Liver (tissue), 9 donors: ENCODE measurements around the gene HERC6. TPM values are rescaled to one million over a fixed set of nuclear protein-coding genes. Genes with fewer than 3 reads are reported as not detected.

ENCODE experiments used
- DNase-seq: peaks from one replicate; pipeline ENCODE4 v3.0.0-alpha.2; 2017; ENCODE audit warnings: low spot score
- H3K27ac ChIP-seq, 2 donors: one replicate each; pipeline ENCODE4 v1.7.0; 2013; ENCODE audit warnings: inconsistent platforms in 2 of 2, low read length in 2 of 2, control low read depth in 1 of 2, low read depth in 1 of 2, mild to moderate bottlenecking in 1 of 2
- H3K27me3 ChIP-seq, 4 donors: one replicate each; pipeline versions ENCODE4 v1.6.1 to v1.7.0; 2013; ENCODE audit warnings: low read length in 3 of 4, inconsistent platforms in 1 of 4, mild to moderate bottlenecking in 1 of 4, moderate library complexity in 1 of 4; ENCODE audit not compliant: control insufficient read depth in 4 of 4, insufficient read depth in 4 of 4
- H3K36me3 ChIP-seq, 4 donors: one replicate each; pipeline versions ENCODE4 v1.6.1 to v1.7.0; 2013; ENCODE audit warnings: low read length in 3 of 4, mild to moderate bottlenecking in 3 of 4, low read depth in 1 of 4, moderate library complexity in 1 of 4; ENCODE audit not compliant: control insufficient read depth in 4 of 4, insufficient read depth in 3 of 4
- H3K4me1 ChIP-seq, 4 donors: one replicate each; pipeline versions ENCODE4 v1.6.1 to v1.7.0; 2013; ENCODE audit warnings: low read length in 3 of 4, mild to moderate bottlenecking in 3 of 4, moderate library complexity in 1 of 4; ENCODE audit not compliant: control insufficient read depth in 4 of 4, insufficient read depth in 4 of 4
- H3K4me3 ChIP-seq, 3 donors: one replicate each; pipeline versions ENCODE4 v1.6.1 to v1.7.0; 2013; ENCODE audit warnings: low read length in 3 of 3, control low read depth in 1 of 3, low read depth in 1 of 3, mild to moderate bottlenecking in 1 of 3
- H3K9ac ChIP-seq, 2 donors: one replicate each; pipeline ENCODE4 v1.7.0; 2013; ENCODE audit warnings: low read length in 2 of 2, mild to moderate bottlenecking in 2 of 2, moderate library complexity in 2 of 2, control low read depth in 1 of 2, low read depth in 1 of 2
- H3K9me3 ChIP-seq, 4 donors: one replicate each; pipeline versions ENCODE4 v1.6.1 to v1.7.0; 2013; ENCODE audit warnings: low read length in 3 of 4; ENCODE audit not compliant: control insufficient read depth in 4 of 4
- ATF3 ChIP-seq: IDR thresholded peaks from 2 replicates; pipeline ENCODE4 v1.6.1; 2016; ENCODE audit warnings: antibody characterized with exemption
- FOXA1 ChIP-seq: IDR thresholded peaks from 2 replicates; pipeline ENCODE4 v1.6.1; 2016; ENCODE audit warnings: antibody characterized with exemption
- FOXA2 ChIP-seq: IDR thresholded peaks from 2 replicates; pipeline ENCODE4 v1.6.1; 2016; ENCODE audit warnings: antibody characterized with exemption
- GABPA ChIP-seq, 2 donors: IDR thresholded peaks in 1 of 2; conservative IDR thresholded peaks in 1 of 2; 2 replicates each; pipeline ENCODE4 v1.6.1; 2016; ENCODE audit warnings: antibody characterized with exemption in 2 of 2, mild to moderate bottlenecking in 1 of 2, moderate library complexity in 1 of 2
- HNF4G ChIP-seq: IDR thresholded peaks from 2 replicates; pipeline ENCODE4 v1.6.1; 2016; ENCODE audit warnings: antibody characterized with exemption
- JUND ChIP-seq, 2 donors: IDR thresholded peaks; 2 replicates each; pipeline ENCODE4 v1.6.1; 2016; ENCODE audit warnings: antibody characterized with exemption in 2 of 2
- MAX ChIP-seq: IDR thresholded peaks from 2 replicates; pipeline ENCODE4 v1.6.1; 2016; ENCODE audit warnings: antibody characterized with exemption
- NR2F2 ChIP-seq: IDR thresholded peaks from 2 replicates; pipeline ENCODE4 v1.6.1; 2016; ENCODE audit warnings: antibody characterized with exemption
- RAD21 ChIP-seq, 2 donors: IDR thresholded peaks; 2 replicates each; pipeline ENCODE4 v1.6.1; 2016; ENCODE audit warnings: antibody characterized with exemption in 2 of 2, mild to moderate bottlenecking in 2 of 2
- REST ChIP-seq: IDR thresholded peaks from 2 replicates; pipeline ENCODE4 v1.6.1; 2016; ENCODE audit warnings: antibody characterized with exemption, mild to moderate bottlenecking
- SP1 ChIP-seq: IDR thresholded peaks from 2 replicates; pipeline ENCODE4 v1.6.1; 2018; ENCODE audit warnings: antibody characterized with exemption, mild to moderate bottlenecking
- TAF1 ChIP-seq: conservative IDR thresholded peaks from 2 replicates; pipeline ENCODE4 v1.6.1; 2016; ENCODE audit warnings: antibody characterized with exemption, mild to moderate bottlenecking
- YY1 ChIP-seq: IDR thresholded peaks from 2 replicates; pipeline ENCODE4 v1.6.1; 2016; ENCODE audit warnings: antibody characterized with exemption, mild to moderate bottlenecking
- ZBTB33 ChIP-seq: IDR thresholded peaks from 2 replicates; pipeline ENCODE4 v1.6.1; 2016; ENCODE audit warnings: antibody characterized with exemption
- WGBS: extraction: QIAGEN DNeasy Blood & Tissue Kit; methylation state at CpG from one replicate; pipeline ENCODE4 v1.1.7; 2013; 5-methylcytosine and 5-hydroxymethylcytosine counted together
- polyA plus RNA-seq, 2 donors: library from polyadenylated mRNA; stranded (reverse) in 1 of 2; unstranded in 1 of 2; fragments of 200-250 nt in 1 of 2; fragments of >200 nt in 1 of 2; fragmentation: Nextera tagmentation in 1 of 2; extraction: Ambion mirVana in 1 of 2; gene quantifications; one replicate each; pipeline versions ENCODE4 v1.2.1 to v1.2.3, GENCODE V29; 2013 to 2015
- total RNA-seq, 2 donors: library from RNA; depleted of rRNA; stranded (reverse); fragments of >200 nt; gene quantifications; one replicate each; pipeline ENCODE4 v1.2.3, GENCODE V29; 2014
- donor health status: healthy.
- donor health status: healthy.
- donor health status: healthy.
- donor health status: healthy.
- donor health status: healthy.

Gene HERC6
- total and polyA plus RNA-seq, 4 donors: 1.5 to 3.8 (median 2.6) TPM

- Histone ChIP-seq H3K9me3 (no peaks in the 10 kb centered on the region), H3K4me1 (no peaks in the 10 kb centered on the region), H3K36me3 (peaks cover 0 to 3% (median 0%) of the 10 kb centered on the region in 4 donors), H3K27ac (no peak overlapping the region), H3K9ac (no peak overlapping the region), H3K27me3 (no peaks in the 10 kb centered on the region), H3K4me3 (no peak overlapping the region)
- no peak for DNase-seq
- TF ChIP-seq GABPA (IDR thresholded peaks at IDR 0.05 in 1 of 2, conservative IDR thresholded peaks at IDR 0.05 in 1 of 2): no peak
- TF ChIP-seq RAD21 (IDR thresholded peaks at IDR 0.05): no peak
- TF ChIP-seq YY1: no peak
- TF ChIP-seq ATF3: no peak
- 95% methylated on average over 3 of the region's 3 CpGs for whole genome bisulfite sequencing
Observed at GRCh38 chr4:88439161-88439760, 60.6 kb downstream of the HERC6 start.

GRCh38 chr4:88440146-88440545, 61.5 kb downstream of the HERC6 start:
- no peak overlapping the region for H3K9ac ChIP-seq
- H3K27ac ChIP-seq: no peak overlapping the region
- WGBS: 97% methylated on average over 1 of the region's 1 CpG
- H3K4me3 ChIP-seq: no peak overlapping the region
- H3K27me3 ChIP-seq: no peaks in the 10 kb centered on the region
- TF ChIP-seq RAD21 (IDR thresholded peaks at IDR 0.05): no peak
- no peak for TF ChIP-seq REST
- no peak for TF ChIP-seq TAF1
- no peak for TF ChIP-seq YY1
- TF ChIP-seq ZBTB33: no peak
- TF ChIP-seq GABPA (IDR thresholded peaks at IDR 0.05 in 1 of 2, conservative IDR thresholded peaks at IDR 0.05 in 1 of 2): no peak
- no peak for TF ChIP-seq JUND (IDR thresholded peaks at IDR 0.05)
- TF ChIP-seq MAX: no peak
- no peak for TF ChIP-seq FOXA2
- TF ChIP-seq HNF4G: no peak
- TF ChIP-seq NR2F2: no peak
- TF ChIP-seq SP1: no peak
- no peak for TF ChIP-seq FOXA1
- no peaks in the 10 kb centered on the region for H3K4me1 ChIP-seq
- H3K36me3 ChIP-seq: peaks cover 0 to 3% (median 0%) of the 10 kb centered on the region in 4 donors
- no peak for DNase-seq
- no peaks in the 10 kb centered on the region for H3K9me3 ChIP-seq
